Naive thymus-derived CD4-positive, alpha-beta T cell (primary cell): ENCODE results near the gene RFC1. TPM values are rescaled to one million over a fixed set of nuclear protein-coding genes. Genes with fewer than 3 reads are reported as not detected.

Experiments
- ATAC-seq: fragments of 150-1000 bp; cut with Tn5 transposase; 2 replicates; pipeline ENCODE4 v1.10.0; 2021; ENCODE audit warnings: mild to moderate bottlenecking, moderate library complexity
- CTCF ChIA-PET: fragments of 350-600 bp; sonication (Branson Sonifier 250); formaldehyde crosslinking; loops from one replicate; lab custom pipeline; 2021; ENCODE audit warnings: antibody characterized with exemption; lab: Charles Lee
- POLR2A ChIA-PET: fragments of 350-600 bp; sonication (Branson Sonifier 250); formaldehyde crosslinking; loops from one replicate; lab custom pipeline; 2021; ENCODE audit warnings: antibody characterized with exemption, inconsistent platforms; lab: Charles Lee
- DNase-seq, 9 donors: peaks; one replicate each; pipeline versions ENCODE4 v3.0.0 to v3.0.0-alpha.2; 2020 to 2022; ENCODE audit warnings: mixed read lengths in 1 of 9
- H3K27ac ChIP-seq: one replicate; pipeline ENCODE4 v1.7.0; 2013; ENCODE audit warnings: mild to moderate bottlenecking, low read depth, low read length, moderate library complexity
- H3K27me3 ChIP-seq, 2 donors: one replicate each; pipeline ENCODE4 v1.7.0; 2013; ENCODE audit warnings: low read length in 2 of 2, mild to moderate bottlenecking in 2 of 2, moderate library complexity in 2 of 2; ENCODE audit not compliant: control insufficient read depth in 2 of 2, insufficient read depth in 2 of 2
- H3K36me3 ChIP-seq, 3 experiments: 1 replicate in 2 of 3; 2 replicates in 1 of 3; pipeline ENCODE4 v1.7.0; 2013; ENCODE audit warnings: low read length in 3 of 3, mild to moderate bottlenecking in 3 of 3, moderate library complexity in 1 of 3; ENCODE audit not compliant: insufficient read depth in 3 of 3, control insufficient read depth in 2 of 3
- H3K4me1 ChIP-seq, 2 donors: one replicate each; pipeline ENCODE4 v1.7.0; 2013; ENCODE audit warnings: low read length in 2 of 2, mild to moderate bottlenecking in 2 of 2, moderate library complexity in 1 of 2; ENCODE audit not compliant: control insufficient read depth in 2 of 2, insufficient read depth in 2 of 2
- H3K4me3 ChIP-seq: 2 replicates; pipeline ENCODE4 v1.7.0; 2013; ENCODE audit warnings: mild to moderate bottlenecking, low read length
- H3K9me3 ChIP-seq, 3 experiments: 1 replicate in 2 of 3; 2 replicates in 1 of 3; pipeline ENCODE4 v1.7.0; 2013; ENCODE audit warnings: low read length in 3 of 3; ENCODE audit not compliant: control insufficient read depth in 2 of 3
- H3K27ac Mint-ChIP-seq, 9 donors: one replicate each; pipeline ENCODE4 v1.8.0; 2020 to 2022; ENCODE audit warnings: mixed read lengths in 9 of 9, mild to moderate bottlenecking in 8 of 9, moderate library complexity in 5 of 9, inconsistent platforms in 2 of 9
- H3K27me3 Mint-ChIP-seq, 5 donors: one replicate each; pipeline ENCODE4 v1.8.0; 2021 to 2022; ENCODE audit warnings: mixed read lengths in 5 of 5, mild to moderate bottlenecking in 1 of 5
- H3K36me3 Mint-ChIP-seq, 5 donors: one replicate each; pipeline ENCODE4 v1.8.0; 2020 to 2022; ENCODE audit warnings: mixed read lengths in 5 of 5, mild to moderate bottlenecking in 3 of 5, inconsistent platforms in 1 of 5
- H3K4me1 Mint-ChIP-seq, 7 donors: one replicate each; pipeline ENCODE4 v1.8.0; 2020 to 2022; ENCODE audit warnings: mixed read lengths in 7 of 7, mild to moderate bottlenecking in 3 of 7, inconsistent platforms in 1 of 7
- H3K4me3 Mint-ChIP-seq, 10 donors: one replicate each; pipeline ENCODE4 v1.8.0; 2020 to 2022; ENCODE audit warnings: mild to moderate bottlenecking in 10 of 10, mixed read lengths in 10 of 10, moderate library complexity in 6 of 10, inconsistent platforms in 2 of 10
- H3K9me3 Mint-ChIP-seq, 11 donors: one replicate each; pipeline ENCODE4 v1.8.0; 2020 to 2022; ENCODE audit warnings: mixed read lengths in 11 of 11, mild to moderate bottlenecking in 4 of 11, inconsistent platforms in 1 of 11, moderate library complexity in 1 of 11
- intact Hi-C, 2 donors: fragments of 100-400 bp; cut with micrococcal nuclease; formaldehyde crosslinking; loops; one replicate each; pipeline ENCODE4 v1.15.1; 2023
- polyA plus RNA-seq, 2 donors: library from polyadenylated mRNA; unstranded; fragments of 300-500 nt; fragmentation: Illumina TruSeq; gene quantifications; one replicate each; pipeline ENCODE4 v1.2.3, GENCODE V29; 2021
- total RNA-seq, 6 experiments: library from RNA in 5 of 6; stranded (reverse) in 5 of 6; gene quantifications; 1 replicate in 5 of 6; 2 replicates in 1 of 6; pipeline ENCODE4 v1.2.3 and lab custom pipeline; 2021 to 2026

The RFC1 gene
- total and polyA plus RNA-seq, 7 experiments from 2014 or later = 33.8 to 66.4 (median 63.7) TPM

DNA sequence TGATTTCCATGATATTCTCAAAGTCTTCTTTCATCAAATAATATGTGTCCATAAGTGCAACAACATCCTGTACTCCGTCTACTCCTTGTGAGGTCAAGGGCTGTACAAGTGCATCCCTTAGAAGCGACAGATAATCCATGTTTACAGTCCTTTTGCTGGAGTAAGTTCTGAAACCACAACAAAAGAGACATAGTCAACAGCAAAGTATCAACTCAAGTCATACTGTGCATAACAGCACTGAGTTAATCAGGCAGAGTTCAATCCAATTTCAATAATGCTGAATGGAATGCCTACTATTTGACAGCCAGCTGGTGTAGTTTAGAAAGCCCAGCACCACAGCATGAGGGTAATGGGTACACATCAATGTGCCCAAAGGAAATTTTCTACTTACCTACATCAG is 74.5 kb downstream of the RFC1 start:
- no peak for DNase-seq
- H3K9me3 ChIP-seq = no peaks in the 10 kb centered on the region
- no peak overlapping the region for H3K4me3 ChIP-seq
- ATAC-seq = no peak
- intact Hi-C loops = no loop called here
- POLR2A ChIA-PET = interaction anchor here (0.6 kb wide), 1 partner anchor 258 kb away, joined by 3 read pairs; no protein-coding TSS in a partner anchor
- no peak overlapping the region for H3K4me3 Mint-ChIP-seq
- no peak overlapping the region for H3K27ac ChIP-seq
- H3K4me1 Mint-ChIP-seq = peaks cover 0 to 9% (median 0%) of the 10 kb centered on the region in 7 donors
- H3K36me3 Mint-ChIP-seq = peaks cover 18 to 66% (median 48%) of the 10 kb centered on the region in 5 donors
- CTCF ChIA-PET = no interaction called here
- H3K27me3 Mint-ChIP-seq = no peaks in the 10 kb centered on the region
- H3K4me1 ChIP-seq = no peaks in the 10 kb centered on the region
- H3K27ac Mint-ChIP-seq = peak overlapping the region in 2 of 9 donors; percentile 28 to 54
- peaks cover 8 to 82% (median 8%) of the 10 kb centered on the region in 3 experiments for H3K36me3 ChIP-seq
- no peaks in the 10 kb centered on the region for H3K9me3 Mint-ChIP-seq
- H3K27me3 ChIP-seq = no peaks in the 10 kb centered on the region

DNA sequence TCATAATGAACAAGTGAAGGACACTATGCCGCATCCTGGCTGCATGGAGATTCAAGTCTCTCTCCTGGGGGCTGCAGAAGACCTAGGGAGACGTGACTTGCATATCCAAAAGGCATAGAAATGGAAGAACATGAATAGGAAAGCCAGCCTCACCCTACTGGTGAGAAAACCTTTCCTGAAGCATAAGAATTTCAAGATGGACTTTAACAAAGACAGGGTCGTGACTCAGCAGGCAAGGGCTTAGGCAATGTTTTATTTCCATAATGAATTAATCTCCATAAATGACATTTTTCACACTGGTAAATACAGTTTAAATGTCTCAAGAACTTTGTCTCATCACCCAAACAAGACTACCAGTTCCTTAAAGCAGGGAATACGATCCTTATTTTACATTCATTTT is 78.9 kb downstream of the RFC1 start:
- intact Hi-C loops = no loop called here
- H3K4me3 Mint-ChIP-seq = no peak overlapping the region
- H3K9me3 Mint-ChIP-seq = no peaks in the 10 kb centered on the region
- no peaks in the 10 kb centered on the region for H3K27me3 Mint-ChIP-seq
- Histone ChIP-seq H3K36me3 (peaks cover 8 to 60% (median 8%) of the 10 kb centered on the region in 3 experiments), H3K27ac (no peak overlapping the region), H3K9me3 (no peaks in the 10 kb centered on the region), H3K4me3 (no peak overlapping the region), H3K27me3 (no peaks in the 10 kb centered on the region), H3K4me1 (no peaks in the 10 kb centered on the region)
- H3K36me3 Mint-ChIP-seq = peaks cover 14 to 59% (median 44%) of the 10 kb centered on the region in 5 donors
- DNase-seq = no peak
- no peak for ATAC-seq
- peaks cover 0 to 14% (median 0%) of the 10 kb centered on the region in 7 donors for H3K4me1 Mint-ChIP-seq
- no peak overlapping the region for H3K27ac Mint-ChIP-seq
- ChIA-PET CTCF (no interaction called here), POLR2A (no interaction called here)

DNA sequence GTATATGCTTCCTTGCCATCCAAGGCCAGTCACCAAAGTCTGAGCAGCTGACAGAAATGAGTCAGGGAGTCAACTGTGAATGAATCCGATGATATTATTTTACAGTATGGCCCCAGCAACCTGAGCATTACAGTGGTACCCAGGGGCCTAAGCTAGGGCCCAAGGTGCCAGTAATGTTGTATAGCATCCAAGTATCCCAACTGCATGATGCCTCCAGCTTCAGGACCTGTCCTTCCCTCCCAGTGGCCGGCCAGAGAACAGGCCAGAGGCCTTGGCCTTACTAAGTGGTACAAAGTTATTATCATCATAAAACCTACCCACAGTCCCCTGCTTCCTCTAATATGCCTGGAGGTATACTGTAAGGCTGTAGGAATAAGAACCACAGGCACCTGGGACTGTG is 79.9 kb downstream of the RFC1 start:
- DNase-seq (no peak), ATAC-seq (no peak)
- CTCF ChIA-PET = no interaction called here
- Mint-ChIP-seq H3K9me3 (no peaks in the 10 kb centered on the region), H3K4me1 (peaks cover 0 to 10% (median 0%) of the 10 kb centered on the region in 7 donors), H3K27me3 (no peaks in the 10 kb centered on the region), H3K36me3 (peaks cover 14 to 49% (median 36%) of the 10 kb centered on the region in 5 donors), H3K4me3 (no peak overlapping the region), H3K27ac (peak overlapping the region in 3 of 9 donors; percentile 15 to 52 (median 25))
- Histone ChIP-seq H3K27me3 (no peaks in the 10 kb centered on the region), H3K4me1 (no peaks in the 10 kb centered on the region), H3K36me3 (peaks cover 8 to 51% (median 8%) of the 10 kb centered on the region in 3 experiments), H3K9me3 (no peaks in the 10 kb centered on the region), H3K4me3 (no peak overlapping the region), H3K27ac (no peak overlapping the region)
- intact Hi-C loops = no loop called here
- POLR2A ChIA-PET = no interaction called here

DNA sequence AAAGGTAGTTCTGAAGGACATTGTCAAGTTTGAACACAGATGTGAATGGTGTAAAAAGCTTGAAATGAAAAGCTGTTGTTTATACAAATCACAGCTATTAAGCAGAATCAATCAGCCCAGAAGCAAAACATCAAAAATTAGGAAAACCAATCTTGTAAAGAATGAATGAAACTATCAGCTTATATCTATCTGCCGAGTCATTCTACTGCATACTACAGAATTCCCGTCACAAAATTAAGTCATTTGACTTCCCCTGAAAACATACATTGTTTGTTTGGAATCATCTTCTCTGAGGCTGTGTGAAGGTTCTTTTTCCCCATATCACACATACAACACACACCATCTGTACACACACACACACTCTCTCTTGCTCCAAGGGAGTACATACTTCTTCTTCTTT is 80.3 kb downstream of the RFC1 start:
- no peak overlapping the region for H3K4me3 Mint-ChIP-seq
- intact Hi-C loops = no loop called here
- Histone ChIP-seq H3K9me3 (no peaks in the 10 kb centered on the region), H3K4me1 (no peaks in the 10 kb centered on the region), H3K27ac (no peak overlapping the region), H3K27me3 (no peaks in the 10 kb centered on the region), H3K4me3 (no peak overlapping the region), H3K36me3 (peaks cover 8 to 47% (median 8%) of the 10 kb centered on the region in 3 experiments)
- no peaks in the 10 kb centered on the region for H3K9me3 Mint-ChIP-seq
- CTCF ChIA-PET = interaction anchor here (0.6 kb wide), 1 partner anchor 637 kb away, joined by 3 read pairs; no protein-coding TSS in a partner anchor
- POLR2A ChIA-PET = no interaction called here
- DNase-seq (no peak), ATAC-seq (no peak)
- peaks cover 0 to 10% (median 0%) of the 10 kb centered on the region in 7 donors for H3K4me1 Mint-ChIP-seq
- peak overlapping the region in 2 of 9 donors; percentile 15 to 25 for H3K27ac Mint-ChIP-seq
- peaks cover 14 to 46% (median 34%) of the 10 kb centered on the region in 5 donors for H3K36me3 Mint-ChIP-seq
- no peaks in the 10 kb centered on the region for H3K27me3 Mint-ChIP-seq

DNA sequence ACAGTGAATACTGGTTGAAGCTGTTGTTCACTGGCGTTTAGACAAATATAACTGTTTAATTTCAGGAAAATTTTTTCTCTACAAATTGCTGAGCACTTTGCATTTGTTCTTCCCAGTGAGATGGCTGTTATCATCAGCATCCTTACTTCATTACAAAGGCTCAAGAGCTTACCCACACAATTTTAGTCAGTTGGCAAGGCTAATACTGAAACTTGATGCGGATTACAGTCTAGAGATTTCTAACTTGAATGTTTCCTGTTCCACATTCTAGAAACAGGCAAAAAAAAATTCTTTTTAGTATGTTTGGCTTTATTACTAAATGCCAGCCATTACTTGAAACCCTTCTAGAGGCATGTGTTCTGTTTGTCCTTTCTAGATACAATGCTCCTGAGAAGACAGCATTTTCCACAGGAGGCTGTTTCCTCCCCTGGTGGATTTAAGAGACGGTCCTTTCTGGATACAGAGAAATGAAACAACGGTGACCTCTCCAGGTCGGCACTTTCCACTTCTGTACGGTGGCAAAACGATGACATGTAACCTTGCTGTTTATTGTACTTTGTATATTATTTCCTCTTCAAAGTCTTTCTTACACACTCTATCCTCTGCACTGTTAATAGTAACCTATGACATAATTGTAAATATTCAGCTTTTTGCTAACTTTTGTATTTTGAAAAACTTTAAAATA is 80.9 kb downstream of the RFC1 start:
- Histone ChIP-seq H3K27ac (no peak overlapping the region), H3K9me3 (no peaks in the 10 kb centered on the region), H3K4me1 (no peaks in the 10 kb centered on the region), H3K4me3 (no peak overlapping the region), H3K36me3 (peaks cover 8 to 41% (median 8%) of the 10 kb centered on the region in 3 experiments), H3K27me3 (no peaks in the 10 kb centered on the region)
- peaks cover 0 to 10% (median 0%) of the 10 kb centered on the region in 7 donors for H3K4me1 Mint-ChIP-seq
- no peaks in the 10 kb centered on the region for H3K9me3 Mint-ChIP-seq
- CTCF ChIA-PET = interaction anchor here (0.6 kb wide), 1 partner anchor 638 kb away, joined by 3 read pairs; no protein-coding TSS in a partner anchor
- DNase-seq (no peak), ATAC-seq (no peak)
- peaks cover 14 to 48% (median 31%) of the 10 kb centered on the region in 5 donors for H3K36me3 Mint-ChIP-seq
- intact Hi-C loops = no loop called here
- POLR2A ChIA-PET = no interaction called here
- no peak overlapping the region for H3K27ac Mint-ChIP-seq
- no peaks in the 10 kb centered on the region for H3K27me3 Mint-ChIP-seq
- H3K4me3 Mint-ChIP-seq = no peak overlapping the region

DNA sequence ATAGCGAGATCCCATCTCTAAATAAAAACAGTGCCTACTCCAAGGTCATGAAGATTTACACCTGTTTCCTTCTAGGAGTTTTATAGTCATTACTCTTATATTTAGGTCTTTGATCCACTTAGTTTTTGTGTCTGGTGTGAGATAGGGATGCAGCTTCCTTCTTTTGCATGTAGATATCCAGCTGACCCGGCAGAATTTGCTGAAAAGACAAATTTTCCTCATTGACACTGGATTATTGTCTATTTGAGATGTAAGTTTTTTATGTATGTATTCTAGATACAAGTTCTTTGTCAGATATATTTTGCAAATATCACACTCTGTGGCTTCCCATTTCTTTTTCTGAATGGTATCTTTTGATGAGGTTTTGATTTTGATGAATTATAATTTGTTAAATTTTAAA is 85.4 kb downstream of the RFC1 start:
- H3K27ac Mint-ChIP-seq = peak overlapping the region in 2 of 9 donors; percentile 15 to 34
- intact Hi-C loops = no loop called here

More for the DNA sequence above, 85.4 kb downstream of the RFC1 start:
- Histone ChIP-seq H3K4me3 (no peak overlapping the region), H3K4me1 (no peaks in the 10 kb centered on the region), H3K9me3 (no peaks in the 10 kb centered on the region), H3K36me3 (peaks cover 0 to 18% (median 0%) of the 10 kb centered on the region in 3 experiments), H3K27me3 (no peaks in the 10 kb centered on the region), H3K27ac (no peak overlapping the region)
- Mint-ChIP-seq H3K4me1 (no peaks in the 10 kb centered on the region), H3K4me3 (no peak overlapping the region), H3K27me3 (no peaks in the 10 kb centered on the region), H3K9me3 (no peaks in the 10 kb centered on the region), H3K36me3 (peaks cover 3 to 43% (median 19%) of the 10 kb centered on the region in 5 donors)
- DNase-seq (no peak), ATAC-seq (no peak)
- ChIA-PET CTCF (no interaction called here), POLR2A (no interaction called here)
